Measurements from ENCODE around the gene SCD5.

SCD5 gene

DNA sequence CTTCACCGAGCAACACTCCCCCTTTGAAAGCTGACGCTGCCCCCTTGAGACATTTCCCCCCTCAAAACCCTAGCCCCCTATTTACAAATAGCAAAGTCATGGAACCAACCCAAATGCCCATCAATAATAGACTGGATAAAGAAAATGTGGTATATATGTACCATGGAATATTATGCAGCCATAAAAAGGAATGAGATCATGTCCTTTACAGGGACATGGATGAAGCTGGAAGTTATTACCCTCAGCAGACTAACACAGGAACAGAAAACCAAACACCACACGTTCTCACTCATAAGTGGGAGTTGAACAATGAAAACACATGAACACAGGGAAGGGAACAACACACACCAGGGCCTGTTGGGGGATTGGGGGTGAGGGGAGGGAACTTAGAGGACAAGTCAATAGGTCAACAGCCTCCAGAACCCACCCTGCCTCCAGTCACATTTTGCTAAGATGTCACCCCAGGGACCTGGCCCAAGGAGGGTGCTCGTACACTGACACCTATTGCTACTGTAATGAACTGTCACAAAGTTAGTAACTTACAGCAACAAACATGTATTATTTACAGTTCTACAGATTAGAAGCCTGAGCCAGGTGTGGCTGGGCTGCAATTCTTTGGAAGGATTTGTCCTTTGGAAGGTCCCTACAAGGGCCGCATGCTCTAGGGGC, 20.6 kb downstream of the SCD5 start:
- TF ChIP-seq ZFX (IDR thresholded peaks at IDR 0.05; ENCODE audit: borderline replicate concordance), result no peak
- TF ChIP-seq, protein P1, sequence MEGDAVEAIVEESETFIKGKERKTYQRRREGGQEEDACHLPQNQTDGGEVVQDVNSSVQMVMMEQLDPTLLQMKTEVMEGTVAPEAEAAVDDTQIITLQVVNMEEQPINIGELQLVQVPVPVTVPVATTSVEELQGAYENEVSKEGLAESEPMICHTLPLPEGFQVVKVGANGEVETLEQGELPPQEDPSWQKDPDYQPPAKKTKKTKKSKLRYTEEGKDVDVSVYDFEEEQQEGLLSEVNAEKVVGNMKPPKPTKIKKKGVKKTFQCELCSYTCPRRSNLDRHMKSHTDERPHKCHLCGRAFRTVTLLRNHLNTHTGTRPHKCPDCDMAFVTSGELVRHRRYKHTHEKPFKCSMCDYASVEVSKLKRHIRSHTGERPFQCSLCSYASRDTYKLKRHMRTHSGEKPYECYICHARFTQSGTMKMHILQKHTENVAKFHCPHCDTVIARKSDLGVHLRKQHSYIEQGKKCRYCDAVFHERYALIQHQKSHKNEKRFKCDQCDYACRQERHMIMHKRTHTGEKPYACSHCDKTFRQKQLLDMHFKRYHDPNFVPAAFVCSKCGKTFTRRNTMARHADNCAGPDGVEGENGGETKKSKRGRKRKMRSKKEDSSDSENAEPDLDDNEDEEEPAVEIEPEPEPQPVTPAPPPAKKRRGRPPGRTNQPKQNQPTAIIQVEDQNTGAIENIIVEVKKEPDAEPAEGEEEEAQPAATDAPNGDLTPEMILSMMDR (IDR thresholded peaks at IDR 0.05), result no peak
- no peak overlapping the region for H3K27ac ChIP-seq

DNA sequence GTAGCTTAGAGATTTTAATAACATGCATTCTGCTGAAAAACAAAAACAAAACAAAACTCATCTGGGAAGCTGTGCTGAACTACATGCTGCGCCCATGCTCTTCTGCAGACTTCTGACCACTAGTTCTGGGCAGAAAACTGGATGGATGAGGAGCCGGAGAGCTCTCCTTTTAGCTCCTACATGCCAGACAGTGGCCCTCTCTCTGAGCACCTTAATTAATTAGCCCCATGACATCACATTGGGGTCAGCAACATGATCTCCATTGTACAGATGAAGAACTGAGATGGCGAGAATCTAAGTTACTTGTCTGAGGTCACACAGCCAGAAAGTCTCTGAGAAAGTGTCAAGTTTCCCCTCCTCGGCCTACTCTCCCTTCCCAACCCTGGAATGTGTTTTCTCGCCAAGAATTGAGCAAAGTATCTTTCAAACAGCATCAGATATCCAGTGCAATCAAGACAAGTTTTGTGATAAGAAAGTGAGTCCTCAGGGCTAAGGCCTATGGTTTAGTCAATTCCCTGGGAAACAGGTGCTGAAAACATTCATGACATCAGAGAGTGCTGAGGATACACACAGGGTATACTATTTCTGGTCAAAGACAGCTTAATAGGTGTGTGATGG, 21.6 kb downstream of the SCD5 start:
- no peak for TF ChIP-seq ZFX (IDR thresholded peaks at IDR 0.05; ENCODE audit: borderline replicate concordance)
- TF ChIP-seq, protein P1 (IDR thresholded peaks at IDR 0.05), result no peak
- no peak overlapping the region for H3K27ac ChIP-seq

DNA sequence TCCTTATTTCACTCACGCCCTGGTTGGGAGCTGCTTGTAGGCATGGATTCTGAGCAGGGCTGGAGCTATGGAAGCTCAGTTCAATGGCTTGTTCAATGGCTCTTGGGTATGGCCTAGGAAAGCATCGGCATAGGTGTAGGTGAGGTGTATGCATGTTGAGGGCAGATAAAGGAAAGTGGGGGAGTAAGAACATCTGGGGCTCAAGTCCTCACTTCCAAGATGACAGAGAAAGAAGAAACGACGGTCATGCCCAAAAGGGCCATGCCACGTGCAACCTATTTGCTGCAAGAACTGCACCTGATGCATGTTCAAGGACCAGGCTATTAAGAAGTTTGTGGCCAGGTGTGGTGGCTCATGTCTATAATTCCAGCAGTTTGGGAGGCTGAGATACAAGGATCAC, 23.4 kb downstream of the SCD5 start:
- TF ChIP-seq, protein P1 (IDR thresholded peaks at IDR 0.05), result no peak
- TF ChIP-seq ZFX (IDR thresholded peaks at IDR 0.05; ENCODE audit: borderline replicate concordance), result no peak
- no peak overlapping the region for H3K27ac ChIP-seq

DNA sequence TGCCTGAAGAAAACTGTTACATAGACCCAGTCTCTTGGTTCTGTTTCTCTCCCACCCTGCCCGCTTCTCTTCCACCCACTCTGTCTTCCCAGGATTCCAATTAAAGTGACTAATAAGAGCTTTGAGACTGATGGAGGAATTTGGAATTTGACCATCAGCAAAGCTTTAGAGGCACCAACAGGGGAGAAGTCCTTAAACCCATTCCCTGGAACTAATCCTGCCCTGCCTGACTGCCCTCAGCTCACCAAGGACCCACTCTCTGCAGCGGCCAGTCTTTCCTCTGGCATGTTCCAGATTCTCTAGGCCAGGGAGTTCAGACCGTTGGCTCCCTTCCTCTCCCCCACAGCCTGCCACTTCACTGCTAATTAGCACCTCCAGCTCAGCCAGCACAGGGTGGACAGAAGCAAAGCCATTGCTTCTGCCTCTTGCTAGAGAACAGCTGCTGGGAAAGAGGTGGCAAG, 23.9 kb downstream of the SCD5 start:
- TF ChIP-seq, protein P1 (IDR thresholded peaks at IDR 0.05), result no peak
- TF ChIP-seq ZFX (IDR thresholded peaks at IDR 0.05; ENCODE audit: borderline replicate concordance), result no peak
- no peak overlapping the region for H3K27ac ChIP-seq

- no peak overlapping the region for H3K27ac ChIP-seq
- TF ChIP-seq, protein P1 (IDR thresholded peaks at IDR 0.05), result no peak
- no peak for TF ChIP-seq ZFX (IDR thresholded peaks at IDR 0.05; ENCODE audit: borderline replicate concordance)
Observed at GRCh38 chr4:82773057-82773456, 25.5 kb downstream of the SCD5 start.

- H3K27ac ChIP-seq, result no peak overlapping the region
- TF ChIP-seq, protein P1 (IDR thresholded peaks at IDR 0.05), result no peak
- no peak for TF ChIP-seq ZFX (IDR thresholded peaks at IDR 0.05; ENCODE audit: borderline replicate concordance)
Observed at GRCh38 chr4:82770607-82771006, 28.0 kb downstream of the SCD5 start.

DNA sequence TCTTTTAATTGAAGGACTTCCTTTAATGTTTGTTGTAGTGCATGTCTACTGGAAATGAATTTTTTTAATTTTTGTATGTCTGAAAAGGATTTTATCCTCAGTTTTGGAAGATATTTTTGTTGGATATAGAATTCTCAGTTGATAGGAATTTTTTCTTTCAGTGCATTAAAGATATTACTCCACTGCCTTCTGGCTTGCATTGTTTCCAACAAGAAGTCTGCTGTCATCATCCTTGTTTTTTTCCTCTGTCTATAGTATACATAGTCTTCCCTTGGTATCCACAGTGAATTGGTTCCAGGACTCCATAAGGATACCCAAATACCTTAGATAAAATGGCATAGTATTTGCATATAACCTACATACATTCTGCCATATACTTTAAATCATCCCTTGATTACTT, 33.5 kb downstream of the SCD5 start:
- TF ChIP-seq, protein P1 (IDR thresholded peaks at IDR 0.05), result no peak

More for the DNA sequence above, 33.5 kb downstream of the SCD5 start:
- H3K27ac ChIP-seq, result no peak overlapping the region

Measured in 22Rv1 (cell line).